HG03280 (cell line): ENCODE measurements around the gene NAPB.
A peak's percentile ranks its signal among the peaks of the same experiment; 100 is the strongest.

Source experiments
- ATAC-seq: cut with Tn5 transposase; IDR thresholded peaks from one replicate; pipeline ENCODE4 v1.9.1; 2021; ENCODE audit warnings: mild to moderate bottlenecking, moderate library complexity; ENCODE audit not compliant: unreplicated experiment

Gene NAPB

GRCh38 chr20:23407781-23408464 is 13.4 kb downstream of the NAPB start:
- ATAC-seq: peak; percentile 94

- ATAC-seq: no peak
These were observed 14.4 kb downstream of the NAPB start for GRCh38 chr20:23406880-23407279.

- no peak for ATAC-seq
These were observed 17.1 kb downstream of the NAPB start for GRCh38 chr20:23404196-23404595.

- ATAC-seq: no peak
These were observed 17.5 kb downstream of the NAPB start for GRCh38 chr20:23403751-23404150.

GRCh38 chr20:23401051-23401450 is 20.2 kb downstream of the NAPB start:
- no peak for ATAC-seq

- ATAC-seq: peak; percentile 79
These were observed 21.6 kb downstream of the NAPB start for GRCh38 chr20:23399568-23400241.

- no peak for ATAC-seq
These were observed 23.3 kb downstream of the NAPB start for GRCh38 chr20:23397961-23398360.

- ATAC-seq: no peak
These were observed 24.2 kb downstream of the NAPB start for GRCh38 chr20:23396950-23397627.

- no peak for ATAC-seq
These were observed 27.1 kb downstream of the NAPB start for GRCh38 chr20:23393996-23394775.

GRCh38 chr20:23391707-23392310 is 29.5 kb downstream of the NAPB start:
- ATAC-seq: no peak

GRCh38 chr20:23390091-23390774 is 31.1 kb downstream of the NAPB start:
- no peak for ATAC-seq

GRCh38 chr20:23387118-23387443 is 34.2 kb downstream of the NAPB start:
- ATAC-seq: no peak

GRCh38 chr20:23386304-23387117 is 34.8 kb downstream of the NAPB start:
- no peak for ATAC-seq

GRCh38 chr20:23381876-23382275 is 39.4 kb downstream of the NAPB start:
- ATAC-seq: no peak

- ATAC-seq: no peak
These were observed 41.5 kb downstream of the NAPB start for GRCh38 chr20:23379772-23380171.

- no peak for ATAC-seq
These were observed 45.5 kb downstream of the NAPB start for GRCh38 chr20:23375827-23376226.

- ATAC-seq: no peak
These were observed 46.8 kb downstream of the NAPB start for GRCh38 chr20:23374441-23374840.

- no peak for ATAC-seq
These were observed 49.8 kb downstream of the NAPB start for GRCh38 chr20:23371496-23371895.

- no peak for ATAC-seq
These were observed 50.4 kb downstream of the NAPB start for GRCh38 chr20:23370873-23371272.

GRCh38 chr20:23370274-23370673 is 51.0 kb downstream of the NAPB start:
- no peak for ATAC-seq
